ENCODE data around the gene SLC36A4.

The SLC36A4 gene

GRCh38 chr11:93131709-93132108 is 66.1 kb downstream of the SLC36A4 start:
- no peak for TF ChIP-seq TAF1 (IDR thresholded peaks at IDR 0.05; ENCODE audit: low read depth)
- no peak for TF ChIP-seq ZBTB7A (IDR thresholded peaks at IDR 0.05; ENCODE audit: low read depth)
- peak; percentile 51 for TF ChIP-seq RAD21 (IDR thresholded peaks at IDR 0.05; ENCODE audit: low read depth)
- no peak for TF ChIP-seq USF1 (IDR thresholded peaks at IDR 0.05)
- TF ChIP-seq NFIC (IDR thresholded peaks at IDR 0.05) = no peak

- no peak for TF ChIP-seq EGR1 (IDR thresholded peaks at IDR 0.05)
- TF ChIP-seq MAX (IDR thresholded peaks at IDR 0.05) = no peak
- no peak for TF ChIP-seq RAD21 (IDR thresholded peaks at IDR 0.05; ENCODE audit: low read depth)
- no peak for TF ChIP-seq CREB1 (IDR thresholded peaks at IDR 0.05; ENCODE audit: low read depth)
- TF ChIP-seq TCF12 (IDR thresholded peaks at IDR 0.05; ENCODE audit: low read depth) = no peak
- no peak for TF ChIP-seq NFIC (IDR thresholded peaks at IDR 0.05)
Observed at GRCh38 chr11:93128574-93128973, 69.2 kb downstream of the SLC36A4 start.

GRCh38 chr11:93123351-93123898 is 74.4 kb downstream of the SLC36A4 start:
- TF ChIP-seq TCF12 (IDR thresholded peaks at IDR 0.05; ENCODE audit: low read depth) = no peak
- no peak for TF ChIP-seq YY1 (IDR thresholded peaks at IDR 0.05; ENCODE audit: low read depth)
- no peak for TF ChIP-seq EGR1 (IDR thresholded peaks at IDR 0.05)
- no peak for TF ChIP-seq FOXM1 (IDR thresholded peaks at IDR 0.05; ENCODE audit: borderline replicate concordance, low read depth)
- TF ChIP-seq RAD21 (IDR thresholded peaks at IDR 0.05; ENCODE audit: low read depth) = no peak
- TF ChIP-seq TAF1 (IDR thresholded peaks at IDR 0.05; ENCODE audit: low read depth) = no peak
- TF ChIP-seq REST (IDR thresholded peaks at IDR 0.05; ENCODE audit: low read depth) = no peak
- TF ChIP-seq NFIC (IDR thresholded peaks at IDR 0.05) = no peak
- TF ChIP-seq ZBTB7A (IDR thresholded peaks at IDR 0.05; ENCODE audit: low read depth) = no peak
- TF ChIP-seq MAX (IDR thresholded peaks at IDR 0.05) = no peak
- TF ChIP-seq EP300 (IDR thresholded peaks at IDR 0.05; ENCODE audit: borderline replicate concordance) = no peak
- TF ChIP-seq USF1 (IDR thresholded peaks at IDR 0.05) = no peak
- TF ChIP-seq TEAD4 (IDR thresholded peaks at IDR 0.05) = no peak

- TF ChIP-seq REST (IDR thresholded peaks at IDR 0.05; ENCODE audit: low read depth) (no peak), NFIC (IDR thresholded peaks at IDR 0.05) (no peak), TCF12 (IDR thresholded peaks at IDR 0.05; ENCODE audit: low read depth) (no peak), ZBTB7A (IDR thresholded peaks at IDR 0.05; ENCODE audit: low read depth) (no peak), CREB1 (IDR thresholded peaks at IDR 0.05; ENCODE audit: low read depth) (no peak), MAX (IDR thresholded peaks at IDR 0.05) (no peak), EP300 (IDR thresholded peaks at IDR 0.05; ENCODE audit: borderline replicate concordance) (no peak), YY1 (IDR thresholded peaks at IDR 0.05; ENCODE audit: low read depth) (no peak), CEBPB (IDR thresholded peaks at IDR 0.05) (no peak)
Observed at GRCh38 chr11:93122535-93123235, 75.1 kb downstream of the SLC36A4 start.

GRCh38 chr11:93118276-93118675 is 79.5 kb downstream of the SLC36A4 start:
- TF ChIP-seq FOXM1 (IDR thresholded peaks at IDR 0.05; ENCODE audit: borderline replicate concordance, low read depth) (no peak), ZBTB7A (IDR thresholded peaks at IDR 0.05; ENCODE audit: low read depth) (no peak)

GRCh38 chr11:93117565-93117964 is 80.2 kb downstream of the SLC36A4 start:
- TF ChIP-seq ZBTB7A (IDR thresholded peaks at IDR 0.05; ENCODE audit: low read depth) = no peak

Measured in Ishikawa (cell line).